Hematopoietic multipotent progenitor cell treated with erythropoietin and hydrocortisone succinate and interleukin-3 and kit ligand, for 6 days (in vitro differentiated cells): ENCODE measurements around the gene PRORP.
"Not testable (repeated sequence)": the region's sequence is repeated elsewhere in the genome, so short reads cannot be mapped to it uniquely, and the experiment has no call there.

Experiments
- DNase-seq: peaks from one replicate; pipeline ENCODE4 v3.0.0-alpha.2; 2015

PRORP gene

GRCh38 chr14:35140718-35141581, 18.6 kb downstream of the PRORP start:
- DNase-seq = peak; percentile 76

GRCh38 chr14:35144029-35144428, 21.7 kb downstream of the PRORP start:
- no peak for DNase-seq

- no peak for DNase-seq
Measured at GRCh38 chr14:35146711-35147149, 24.4 kb downstream of the PRORP start.

- no peak for DNase-seq
Measured at GRCh38 chr14:35147186-35147585, 24.8 kb downstream of the PRORP start.

GRCh38 chr14:35147711-35148110, 25.4 kb downstream of the PRORP start:
- DNase-seq = no peak

- DNase-seq = no peak
Measured at GRCh38 chr14:35149239-35149638, 26.9 kb downstream of the PRORP start.

- DNase-seq = not testable (repeated sequence)
Measured at GRCh38 chr14:35152531-35152930, 30.2 kb downstream of the PRORP start.

- no peak for DNase-seq
Measured at GRCh38 chr14:35154016-35154415, 31.7 kb downstream of the PRORP start.

GRCh38 chr14:35155962-35156361, 33.6 kb downstream of the PRORP start:
- peak; percentile 16 for DNase-seq

- no peak for DNase-seq
Measured at GRCh38 chr14:35158491-35158890, 36.1 kb downstream of the PRORP start.

- no peak for DNase-seq
Measured at GRCh38 chr14:35158951-35159653, 36.8 kb downstream of the PRORP start.

- no peak for DNase-seq
Measured at GRCh38 chr14:35159742-35160409, 37.5 kb downstream of the PRORP start.

GRCh38 chr14:35161231-35161630, 38.9 kb downstream of the PRORP start:
- DNase-seq = no peak

- no peak for DNase-seq
Measured at GRCh38 chr14:35163384-35163783, 41.0 kb downstream of the PRORP start.

GRCh38 chr14:35164849-35165248, 42.5 kb downstream of the PRORP start:
- no peak for DNase-seq

- DNase-seq = no peak
Measured at GRCh38 chr14:35167496-35167895, 45.1 kb downstream of the PRORP start.
